SU-DHL-6 (cell line): Measurements from ENCODE around the gene UPB1.

ENCODE experiments used
- H2AFZ ChIP-seq: fragments of 200-600 bp; sonication (generic); 2 replicates; pipeline ENCODE4 v1.6.1; 2014; ENCODE audit warnings: low read depth, mild to moderate bottlenecking, moderate library complexity, mixed read lengths, antibody characterized with exemption, low read length; ENCODE audit not compliant: severe bottlenecking
- H3F3A ChIP-seq: fragments of 200-600 bp; shearing (Covaris generic); 2 replicates; pipeline ENCODE4 v1.6.0; 2016; ENCODE audit warnings: antibody characterized with exemption, mild to moderate bottlenecking; ENCODE audit not compliant: insufficient read depth
- H3K27ac ChIP-seq: fragments of 200-600 bp; sonication (generic); 2 replicates; pipeline ENCODE4 v1.5.1; 2016; ENCODE audit warnings: low read depth, mild to moderate bottlenecking, low read length, moderate library complexity, mixed read lengths
- H3K27me3 ChIP-seq: fragments of 200-600 bp; sonication (generic), shearing (Covaris generic); 2 replicates; pipeline ENCODE4 v1.6.0; 2014; ENCODE audit warnings: mild to moderate bottlenecking, low read length
- H3K36me3 ChIP-seq: fragments of 200-600 bp; sonication (generic); 2 replicates; pipeline ENCODE4 v1.6.1; 2014; ENCODE audit warnings: mild to moderate bottlenecking, low read length, mixed read lengths
- H3K4me2 ChIP-seq: fragments of 300-600, 200-600 bp; shearing (Covaris generic), sonication (generic); 2 replicates; pipeline ENCODE4 v1.6.0; 2014; ENCODE audit warnings: low read length, low read depth, mild to moderate bottlenecking; ENCODE audit not compliant: poor library complexity, severe bottlenecking
- H3K4me3 ChIP-seq: fragments of 200-600 bp; sonication (generic); 2 replicates; pipeline ENCODE4 v1.5.1; 2014; ENCODE audit warnings: antibody characterized with exemption, low read length, mild to moderate bottlenecking, mixed read lengths; ENCODE audit not compliant: insufficient read depth, poor library complexity, severe bottlenecking
- H3K79me2 ChIP-seq: fragments of 200-600 bp; sonication (generic); 2 replicates; pipeline ENCODE4 v1.6.1; 2014; ENCODE audit warnings: mild to moderate bottlenecking, low read length, moderate library complexity; ENCODE audit not compliant: insufficient read depth
- H3K9ac ChIP-seq: fragments of 200-600 bp; sonication (generic); 2 replicates; pipeline ENCODE4 v1.7.0; 2014; ENCODE audit warnings: mild to moderate bottlenecking, low read length
- H3K9me2 ChIP-seq: fragments of 200-600 bp; sonication (generic); replicated peaks from 2 replicates; pipeline ENCODE4 v1.6.1; 2014; ENCODE audit warnings: low read length; ENCODE audit not compliant: insufficient read depth
- H3K9me3 ChIP-seq: fragments of 200-600 bp; sonication (generic); 2 replicates; pipeline ENCODE4 v1.6.1; 2014; ENCODE audit warnings: low read length, mixed read lengths; ENCODE audit not compliant: insufficient read depth
- H4K20me1 ChIP-seq: fragments of 200-600 bp; sonication (generic); 2 replicates; pipeline ENCODE4 v1.6.1; 2014; ENCODE audit warnings: low read depth, mild to moderate bottlenecking, antibody characterized with exemption, low read length, moderate library complexity, mixed read lengths
- CTCF ChIP-seq: fragments of 200-600 bp; sonication (generic); IDR thresholded peaks from one replicate; pipeline ENCODE4 v1.5.1; 2017; ENCODE audit warnings: antibody characterized with exemption, mild to moderate bottlenecking, low read length, moderate library complexity; ENCODE audit not compliant: insufficient read depth, poor library complexity, severe bottlenecking
- EZH2phosphoT487 ChIP-seq: fragments of 200-600 bp; sonication (generic), shearing (Covaris generic); conservative IDR thresholded peaks from 2 replicates; pipeline ENCODE4 v1.6.1; 2018; ENCODE audit warnings: mild to moderate bottlenecking, antibody characterized with exemption, low read length, moderate library complexity, mixed read lengths

Gene UPB1

GRCh38 chr22:24563246-24563645 is 68.1 kb downstream of the UPB1 start:
- Histone ChIP-seq H3K27me3 (no peaks in the 10 kb centered on the region), H3K36me3 (peaks cover 13% of the 10 kb centered on the region), H2AFZ (no peak overlapping the region), H3K9me2 (no peaks in the 10 kb centered on the region), H3K27ac (no peak overlapping the region), H3K79me2 (peaks cover 87% of the 10 kb centered on the region), H4K20me1 (peaks cover 12% of the 10 kb centered on the region; the same call in 1 of the 2 replicates), H3K9me3 (no peaks in the 10 kb centered on the region), H3K4me2 (no peak overlapping the region), H3F3A (no peaks in the 10 kb centered on the region), H3K9ac (no peak overlapping the region), H3K4me3 (no peak overlapping the region)
- no peak for TF ChIP-seq CTCF
- no peak for TF ChIP-seq EZH2phosphoT487

GRCh38 chr22:24564376-24565058 is 69.4 kb downstream of the UPB1 start:
- Histone ChIP-seq H4K20me1 (peaks cover 12% of the 10 kb centered on the region; the same call in 1 of the 2 replicates), H3K4me3 (no peak overlapping the region), H3K27me3 (no peaks in the 10 kb centered on the region), H3K36me3 (peaks cover 14% of the 10 kb centered on the region), H3K9ac (no peak overlapping the region), H3K27ac (no peak overlapping the region), H3F3A (no peaks in the 10 kb centered on the region), H3K9me3 (no peaks in the 10 kb centered on the region), H3K79me2 (peaks cover 74% of the 10 kb centered on the region), H2AFZ (no peak overlapping the region), H3K4me2 (no peak overlapping the region), H3K9me2 (no peaks in the 10 kb centered on the region)
- no peak for TF ChIP-seq CTCF
- TF ChIP-seq EZH2phosphoT487, result no peak

DNA sequence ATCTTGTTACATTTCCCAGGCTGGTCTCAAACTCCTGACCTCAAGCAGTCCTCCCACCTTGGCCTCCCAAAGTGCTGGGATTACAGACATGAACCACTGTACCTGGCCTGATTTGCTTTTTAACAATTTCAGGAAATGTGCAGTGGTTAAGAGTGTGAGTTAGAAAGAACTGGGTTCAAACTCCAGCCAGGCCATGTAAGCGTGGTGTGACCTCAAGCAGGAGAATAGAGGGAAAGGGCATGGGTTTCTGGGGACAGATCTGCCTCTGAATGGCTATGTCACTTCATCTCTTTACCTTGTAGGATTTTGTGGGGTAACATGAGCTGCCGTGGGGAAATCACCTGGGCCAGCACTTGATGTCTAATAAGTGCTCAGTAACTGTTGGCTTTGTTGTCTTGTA is 69.9 kb downstream of the UPB1 start:
- Histone ChIP-seq H3K79me2 (peaks cover 70% of the 10 kb centered on the region), H3K4me3 (no peak overlapping the region), H3K9ac (no peak overlapping the region), H3K9me3 (no peaks in the 10 kb centered on the region), H3K27ac (no peak overlapping the region), H3K27me3 (no peaks in the 10 kb centered on the region), H3F3A (no peaks in the 10 kb centered on the region), H3K4me2 (no peak overlapping the region), H2AFZ (no peak overlapping the region), H3K36me3 (peaks cover 14% of the 10 kb centered on the region), H4K20me1 (peaks cover 12% of the 10 kb centered on the region; the same call in 1 of the 2 replicates), H3K9me2 (no peaks in the 10 kb centered on the region)
- TF ChIP-seq CTCF, result no peak
- TF ChIP-seq EZH2phosphoT487, result no peak
